ENCODE measurements around the gene WFIKKN2. TPM values are rescaled to one million over a fixed set of nuclear protein-coding genes. Genes with fewer than 3 reads are reported as not detected.
A peak's percentile ranks its signal among the peaks of the same experiment; 100 is the strongest.

WFIKKN2 gene
- total and polyA plus RNA-seq, 2 of the 13 experiments (the other 11 are each of a cell fraction or from before 2014, with no cell fraction given), result not detected

GRCh38 chr17:50806141-50806643, 29.2 kb upstream of the WFIKKN2 start (continued):
- TF ChIP-seq NFYC (CRISPR knock-in tag; IDR thresholded peaks at IDR 0.05) (no peak), REPIN1 (CRISPR knock-in tag; IDR thresholded peaks at IDR 0.05; ENCODE audit: borderline replicate concordance, low read depth) (peak; percentile 88), CAMTA2 (CRISPR knock-in tag; IDR thresholded peaks at IDR 0.05; ENCODE audit: borderline replicate concordance) (no peak), NR1H2 (CRISPR knock-in tag; IDR thresholded peaks at IDR 0.05; ENCODE audit: borderline replicate concordance, low read depth) (no peak), RFXANK (CRISPR knock-in tag; IDR thresholded peaks at IDR 0.05) (no peak), GATAD1 (CRISPR knock-in tag; IDR thresholded peaks at IDR 0.05) (no peak), HMGXB4 (CRISPR knock-in tag; IDR thresholded peaks at IDR 0.05; ENCODE audit: borderline replicate concordance in 1 of 2, low read depth in 1 of 2) (0 out of 4 replicates have a peak, but pooled peaks have one; percentile 19 to 23), ZSCAN9 (CRISPR knock-in tag; IDR thresholded peaks at IDR 0.05; ENCODE audit: borderline replicate concordance) (no peak), ZNF740 (CRISPR knock-in tag; IDR thresholded peaks at IDR 0.05) (no peak), TEF (CRISPR knock-in tag; IDR thresholded peaks at IDR 0.05) (no peak), CEBPG (CRISPR knock-in tag; IDR thresholded peaks at IDR 0.05) (peak; percentile 52; the same call in 1 of the 2 replicates), CHD2 (IDR thresholded peaks at IDR 0.05; ENCODE audit: low read depth, low read length) (no peak), KLF16 (CRISPR knock-in tag; IDR thresholded peaks at IDR 0.05) (no peak), BORCS8-MEF2B (CRISPR knock-in tag; IDR thresholded peaks at IDR 0.05) (no peak), FIP1L1 (IDR thresholded peaks at IDR 0.05; ENCODE audit: borderline replicate concordance, insufficient read depth, low read depth, low read length) (no peak), ZNF432 (CRISPR knock-in tag; IDR thresholded peaks at IDR 0.05; ENCODE audit: borderline replicate concordance) (no peak), ZNF256 (CRISPR knock-in tag; conservative IDR thresholded peaks at IDR 0.05) (no peak), NFYB (CRISPR knock-in tag; IDR thresholded peaks at IDR 0.05) (no peak), ZNF747 (CRISPR knock-in tag; IDR thresholded peaks at IDR 0.05; ENCODE audit: borderline replicate concordance) (no peak), KLF12 (CRISPR knock-in tag; IDR thresholded peaks at IDR 0.05; ENCODE audit: borderline replicate concordance) (no peak), YY1 (IDR thresholded peaks at IDR 0.05; ENCODE audit: insufficient read depth, insufficient replicate concordance, low read depth, low read length) (no peak), LCORL (IDR thresholded peaks at IDR 0.05) (peak; percentile 69), LCORL (CRISPR knock-in tag; IDR thresholded peaks at IDR 0.05) (peak; percentile 92), KLF6 (CRISPR knock-in tag; IDR thresholded peaks at IDR 0.05) (no peak), TARDBP (CRISPR knock-in tag; IDR thresholded peaks at IDR 0.05) (no peak), MIER3 (CRISPR knock-in tag; IDR thresholded peaks at IDR 0.05; ENCODE audit: borderline replicate concordance) (peak; percentile 50; the same call in 1 of the 2 replicates), ELF1 (CRISPR knock-in tag; IDR thresholded peaks at IDR 0.05) (no peak)
- TF ChIP-seq, protein P1, sequence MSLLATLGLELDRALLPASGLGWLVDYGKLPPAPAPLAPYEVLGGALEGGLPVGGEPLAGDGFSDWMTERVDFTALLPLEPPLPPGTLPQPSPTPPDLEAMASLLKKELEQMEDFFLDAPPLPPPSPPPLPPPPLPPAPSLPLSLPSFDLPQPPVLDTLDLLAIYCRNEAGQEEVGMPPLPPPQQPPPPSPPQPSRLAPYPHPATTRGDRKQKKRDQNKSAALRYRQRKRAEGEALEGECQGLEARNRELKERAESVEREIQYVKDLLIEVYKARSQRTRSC (CRISPR knock-in tag; IDR thresholded peaks at IDR 0.05; ENCODE audit: low read depth), result no peak
